ES-I3 (cell line): ENCODE measurements around the gene PRIM2.
"Not testable (repeated sequence)": the region's sequence is repeated elsewhere in the genome, so short reads cannot be mapped to it uniquely, and the experiment has no call there.

ENCODE experiments used
- H3K36me3 ChIP-seq: 2 replicates; pipeline ENCODE4 v1.6.1; 2013; ENCODE audit warnings: mild to moderate bottlenecking, low read length, control low read depth, moderate library complexity; ENCODE audit not compliant: insufficient read depth
- H3K4me1 ChIP-seq: 2 replicates; pipeline ENCODE4 v1.6.1; 2013; ENCODE audit warnings: mild to moderate bottlenecking, control low read depth, low read length; ENCODE audit not compliant: insufficient read depth
- H3K9ac ChIP-seq: 2 replicates; pipeline ENCODE4 v1.6.1; 2013; ENCODE audit warnings: low read depth, mild to moderate bottlenecking, low read length, moderate library complexity
- H3K9me3 ChIP-seq: 2 replicates; pipeline ENCODE4 v1.6.1; 2013; ENCODE audit warnings: mild to moderate bottlenecking, low read length, moderate library complexity; ENCODE audit not compliant: control insufficient read depth, insufficient read depth

Gene PRIM2

GRCh38 chr6:57671937-57672627 lies 354.7 kb downstream of the PRIM2 start:
- not testable (repeated sequence) for H3K4me1 ChIP-seq, H3K9me3 ChIP-seq, H3K36me3 ChIP-seq, H3K9ac ChIP-seq

- not testable (repeated sequence) for H3K9me3 ChIP-seq, H3K4me1 ChIP-seq, H3K36me3 ChIP-seq, H3K9ac ChIP-seq
These were observed 355.9 kb downstream of the PRIM2 start for GRCh38 chr6:57673281-57673680.

GRCh38 chr6:57675386-57675785 lies 358.0 kb downstream of the PRIM2 start:
- H3K4me1 ChIP-seq, H3K9ac ChIP-seq, H3K9me3 ChIP-seq, H3K36me3 ChIP-seq: not testable (repeated sequence)

- not testable (repeated sequence) for H3K4me1 ChIP-seq, H3K9ac ChIP-seq, H3K36me3 ChIP-seq, H3K9me3 ChIP-seq
These were observed 379.0 kb downstream of the PRIM2 start for GRCh38 chr6:57696382-57696781.
